Left ventricle myocardium inferior (tissue), 1 donor: Measurements from ENCODE around the gene LTBP4. TPM values are rescaled to one million over a fixed set of nuclear protein-coding genes. Genes with fewer than 3 reads are reported as not detected.

Experiments used
- DNase-seq: peaks from one replicate; pipeline ENCODE4 v3.0.0-alpha.2; 2020
- H3K27ac ChIP-seq: fragments of 200-600 bp; replicated peaks from 2 replicates; pipeline ENCODE4 v1.8.0; 2021
- H3K27me3 ChIP-seq: fragments of 200-600 bp; 2 replicates; pipeline ENCODE4 v1.8.0; 2021; ENCODE audit warnings: low read depth
- H3K36me3 ChIP-seq: fragments of 200-600 bp; 2 replicates; pipeline ENCODE4 v1.8.0; 2021
- H3K4me1 ChIP-seq: fragments of 200-600 bp; 2 replicates; pipeline ENCODE4 v1.8.0; 2021
- H3K4me3 ChIP-seq: fragments of 200-600 bp; 2 replicates; pipeline ENCODE4 v1.8.0; 2021; ENCODE audit warnings: mild to moderate bottlenecking, moderate library complexity
- H3K9me3 ChIP-seq: fragments of 200-600 bp; replicated peaks from 2 replicates; pipeline ENCODE4 v1.8.0; 2021
- CTCF ChIP-seq: fragments of 200-600 bp; IDR thresholded peaks from 2 replicates; pipeline ENCODE4 v1.8.0; 2021; ENCODE audit warnings: antibody characterized with exemption, mild to moderate bottlenecking, borderline replicate concordance
- intact Hi-C: fragments of 100-400 bp; cut with micrococcal nuclease; formaldehyde crosslinking; loops from one replicate; pipeline ENCODE4 v1.11.0; 2022
- total RNA-seq: library from RNA; stranded (reverse); fragmentation: NEBNext Ultra II Directional; extraction: Animal tissue kit (Norgen Biotek cat#: 25700); gene quantifications from one replicate; pipeline ENCODE4 v1.2.1, GENCODE V29; 2021
- donor health status: DM: no; HTN: yes; CAD: no; lungs with severe emphysema.

LTBP4 gene
- total RNA-seq, 1 donor from 2014 or later, result 260 TPM

GRCh38 chr19:40672038-40672437 is 70.9 kb downstream of the LTBP4 start:
- H3K36me3 ChIP-seq, result peaks cover 95% of the 10 kb centered on the region
- intact Hi-C loops, result no loop called here
- peaks cover 4% of the 10 kb centered on the region for H3K9me3 ChIP-seq
- H3K4me3 ChIP-seq, result no peak overlapping the region
- peak overlapping the region; percentile 66 for H3K27ac ChIP-seq
- no peaks in the 10 kb centered on the region for H3K27me3 ChIP-seq
- H3K4me1 ChIP-seq, result peaks cover 18% of the 10 kb centered on the region
- DNase-seq, result no peak
- TF ChIP-seq CTCF, result no peak

DNA sequence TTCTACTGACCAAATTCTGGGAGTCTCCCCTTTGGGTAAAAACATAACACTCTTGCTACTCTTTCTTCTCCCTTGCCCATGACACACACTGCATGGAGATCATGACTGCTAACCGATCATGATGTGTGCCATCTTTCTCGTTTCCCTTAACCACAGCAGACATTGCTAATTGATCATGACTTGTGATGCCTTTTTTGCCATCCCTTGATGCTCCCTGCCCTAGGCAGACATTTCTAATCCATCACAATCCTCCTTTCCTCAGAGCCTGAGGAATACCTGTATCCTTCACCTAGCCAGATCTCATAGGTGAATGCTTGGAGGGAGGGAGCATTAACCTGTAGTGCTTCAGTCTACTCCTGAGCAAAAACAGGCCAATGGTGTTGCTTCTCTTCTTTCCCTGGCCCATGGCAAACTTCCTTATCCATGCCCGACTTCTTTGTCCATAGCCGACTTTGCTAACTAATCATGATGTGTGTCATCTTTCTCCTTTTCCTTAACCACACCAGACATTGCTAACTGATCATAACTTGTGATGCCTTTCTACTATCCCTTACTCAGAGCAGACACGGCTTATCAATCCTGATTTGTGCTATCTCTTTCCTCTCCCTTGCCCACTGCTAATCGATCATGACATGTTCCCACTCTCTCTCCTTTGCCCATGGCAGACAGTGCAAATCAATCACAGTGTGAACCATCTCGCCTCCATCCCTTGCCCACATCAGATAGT is 71.6 kb downstream of the LTBP4 start:
- Histone ChIP-seq H3K9me3 (peaks cover 4% of the 10 kb centered on the region), H3K36me3 (peaks cover 97% of the 10 kb centered on the region), H3K27ac (no peak overlapping the region), H3K4me3 (no peak overlapping the region), H3K27me3 (no peaks in the 10 kb centered on the region), H3K4me1 (peaks cover 18% of the 10 kb centered on the region)
- no peak for DNase-seq
- intact Hi-C loops, result no loop called here
- TF ChIP-seq CTCF, result no peak

GRCh38 chr19:40673397-40673796 is 72.2 kb downstream of the LTBP4 start:
- Histone ChIP-seq H3K4me1 (peaks cover 18% of the 10 kb centered on the region), H3K4me3 (no peak overlapping the region), H3K36me3 (peaks cover 97% of the 10 kb centered on the region), H3K9me3 (peaks cover 4% of the 10 kb centered on the region), H3K27ac (no peak overlapping the region), H3K27me3 (no peaks in the 10 kb centered on the region)
- no peak for DNase-seq
- intact Hi-C loops, result no loop called here
- TF ChIP-seq CTCF, result no peak

DNA sequence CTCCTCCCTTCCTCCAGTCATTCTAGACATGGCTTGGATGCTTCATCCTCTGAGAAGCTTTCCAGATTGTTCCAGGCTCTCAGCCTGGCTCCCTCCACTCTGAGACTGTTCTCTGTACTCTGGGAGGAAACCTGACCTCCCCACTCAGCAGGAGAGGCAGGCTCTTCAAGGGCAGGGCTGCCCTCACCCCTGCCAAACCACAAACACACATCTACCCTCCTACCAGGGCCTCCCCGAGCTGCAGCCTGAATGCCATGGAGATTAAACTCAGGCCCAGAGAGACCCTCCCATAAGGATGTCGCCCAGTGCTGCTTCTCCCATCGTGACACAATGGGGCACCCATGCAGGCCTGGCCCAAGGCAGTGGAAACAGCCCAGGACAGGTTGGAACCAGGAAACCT is 73.1 kb downstream of the LTBP4 start:
- H3K27me3 ChIP-seq, result no peaks in the 10 kb centered on the region
- DNase-seq, result no peak
- H3K4me1 ChIP-seq, result peaks cover 18% of the 10 kb centered on the region
- peaks cover 97% of the 10 kb centered on the region for H3K36me3 ChIP-seq
- peaks cover 1% of the 10 kb centered on the region for H3K9me3 ChIP-seq
- peak overlapping the region; percentile 29 for H3K27ac ChIP-seq
- intact Hi-C loops, result no loop called here
- H3K4me3 ChIP-seq, result no peak overlapping the region
- TF ChIP-seq CTCF, result no peak

- no peaks in the 10 kb centered on the region for H3K9me3 ChIP-seq
- peaks cover 5% of the 10 kb centered on the region for H3K4me1 ChIP-seq
- no peak overlapping the region for H3K4me3 ChIP-seq
- TF ChIP-seq CTCF, result no peak
- intact Hi-C loops, result no loop called here
- H3K27ac ChIP-seq, result no peak overlapping the region
- H3K36me3 ChIP-seq, result peaks cover 96% of the 10 kb centered on the region
- no peak for DNase-seq
- no peaks in the 10 kb centered on the region for H3K27me3 ChIP-seq
Measured at GRCh38 chr19:40677156-40677555, 76.0 kb downstream of the LTBP4 start.

Other genes with a start within 250 kb of the LTBP4 start
- gene HIPK4, start 211.2 kb upstream of the LTBP4 start, total RNA-seq, result not detected
- 3.3 TPM for gene PRX, start 188.0 kb upstream of the LTBP4 start, total RNA-seq
- 9.2 TPM for gene SERTAD1, start 175.4 kb upstream of the LTBP4 start, total RNA-seq
- gene SERTAD3, start 157.0 kb upstream of the LTBP4 start, total RNA-seq, result 16.2 TPM
- 91.3 TPM for gene BLVRB, start 135.6 kb upstream of the LTBP4 start, total RNA-seq
- 6.1 TPM for gene SPTBN4, start 134.4 kb upstream of the LTBP4 start, total RNA-seq
- gene SHKBP1, start 24.5 kb upstream of the LTBP4 start, total RNA-seq, result 14.8 TPM
- gene NUMBL, start 89.3 kb downstream of the LTBP4 start, total RNA-seq, result 14.7 TPM
- 24.0 TPM for gene COQ8B, start 115.5 kb downstream of the LTBP4 start, total RNA-seq
- gene ITPKC, start 115.7 kb downstream of the LTBP4 start, total RNA-seq, result 9.8 TPM
- gene ACTMAP, start 149.1 kb downstream of the LTBP4 start, total RNA-seq, result 7.4 TPM
- 27.9 TPM for gene SNRPA, start 149.8 kb downstream of the LTBP4 start, total RNA-seq
- not detected for gene MIA, start 174.2 kb downstream of the LTBP4 start, total RNA-seq
- 13.5 TPM for gene RAB4B, start 176.9 kb downstream of the LTBP4 start, total RNA-seq
- 47.8 TPM for gene EGLN2, start 197.8 kb downstream of the LTBP4 start, total RNA-seq
- not detected for gene CYP2A6, start 249.1 kb downstream of the LTBP4 start, total RNA-seq